Colonic mucosa (tissue), 4 donors: Measurements from ENCODE around the gene CCNT2. TPM values are rescaled to one million over a fixed set of nuclear protein-coding genes. Genes with fewer than 3 reads are reported as not detected.
"Not testable (repeated sequence)": the region's sequence is repeated elsewhere in the genome, so short reads cannot be mapped to it uniquely, and the experiment has no call there.

Source experiments
- DNase-seq: peaks from one replicate; pipeline ENCODE4 v3.0.0-alpha.2; 2020
- H3K27ac ChIP-seq: fragments of 200-600 bp; one replicate; pipeline ENCODE4 v1.8.0; 2021
- H3K27me3 ChIP-seq: fragments of 200-600 bp; one replicate; pipeline ENCODE4 v1.8.0; 2021
- H3K36me3 ChIP-seq: fragments of 200-600 bp; one replicate; pipeline ENCODE4 v1.8.0; 2021
- H3K4me1 ChIP-seq: fragments of 200-600 bp; one replicate; pipeline ENCODE4 v1.8.0; 2021; ENCODE audit warnings: mild to moderate bottlenecking
- H3K4me3 ChIP-seq: fragments of 200-600 bp; one replicate; pipeline ENCODE4 v1.8.0; 2021
- H3K9ac ChIP-seq, 2 donors: one replicate each; pipeline ENCODE4 v1.7.0; 2013; ENCODE audit warnings: control low read depth in 2 of 2, low read depth in 2 of 2, low read length in 2 of 2
- H3K9me3 ChIP-seq: fragments of 200-600 bp; one replicate; pipeline ENCODE4 v1.8.0; 2021
- CTCF ChIP-seq: fragments of 200-600 bp; IDR thresholded peaks from one replicate; pipeline ENCODE4 v1.8.0; 2022; ENCODE audit warnings: antibody characterized with exemption, mild to moderate bottlenecking
- intact Hi-C: fragments of 100-400 bp; cut with DNase I; formaldehyde crosslinking; loops from one replicate; pipeline ENCODE4 v1.14.1; 2022
- total RNA-seq, 2 donors: library from RNA; stranded (reverse); fragmentation: NEBNext Ultra II Directional in 1 of 2; extraction: Animal tissue kit (Norgen Biotek cat#: 25700) in 1 of 2; gene quantifications; one replicate each; pipeline ENCODE4 v1.2.1, GENCODE V29; 2021
- donor health status: healthy.
- donor health status: DM: no; HTN: no; CAD: no.
- donor health status: DM: no; HTN: no; CAD: no.

Gene CCNT2
- total RNA-seq, 2 donors from 2014 or later, result 26.3 to 38.7 TPM

GRCh38 chr2:134900151-134900550 lies 18.5 kb upstream of the CCNT2 start:
- intact Hi-C loops, result no loop called here

DNA sequence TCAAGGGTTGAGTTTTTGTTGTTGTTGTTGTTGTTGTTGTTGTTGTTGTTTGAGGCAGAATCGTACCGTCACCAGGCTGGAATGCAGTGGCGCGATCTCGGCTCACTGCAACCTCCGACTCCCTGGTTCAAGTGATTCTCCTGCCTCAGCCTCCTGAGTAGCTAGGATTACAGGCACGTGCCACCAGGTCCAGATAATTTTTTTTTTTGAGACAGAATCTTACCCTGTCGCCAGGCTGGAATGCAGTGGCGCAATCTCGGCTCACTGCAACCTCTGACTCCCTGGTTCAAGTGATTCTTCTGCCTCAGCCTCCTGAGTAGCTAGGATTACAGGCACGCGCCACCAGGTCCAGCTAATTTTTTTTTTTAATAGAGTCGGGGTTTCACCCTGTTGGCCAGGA lies 14.9 kb upstream of the CCNT2 start:
- DNase-seq, intact Hi-C loops, H3K27me3 ChIP-seq: not testable (repeated sequence)

More at GRCh38 chr2:134900151-134900550, 18.5 kb upstream of the CCNT2 start:
- Histone ChIP-seq H3K4me1 (no peaks in the 10 kb centered on the region), H3K27me3 (no peaks in the 10 kb centered on the region), H3K27ac (no peak overlapping the region), H3K36me3 (no peaks in the 10 kb centered on the region), H3K4me3 (no peak overlapping the region), H3K9ac (no peak overlapping the region), H3K9me3 (no peaks in the 10 kb centered on the region)
- no peak for TF ChIP-seq CTCF
- DNase-seq, result no peak

DNA sequence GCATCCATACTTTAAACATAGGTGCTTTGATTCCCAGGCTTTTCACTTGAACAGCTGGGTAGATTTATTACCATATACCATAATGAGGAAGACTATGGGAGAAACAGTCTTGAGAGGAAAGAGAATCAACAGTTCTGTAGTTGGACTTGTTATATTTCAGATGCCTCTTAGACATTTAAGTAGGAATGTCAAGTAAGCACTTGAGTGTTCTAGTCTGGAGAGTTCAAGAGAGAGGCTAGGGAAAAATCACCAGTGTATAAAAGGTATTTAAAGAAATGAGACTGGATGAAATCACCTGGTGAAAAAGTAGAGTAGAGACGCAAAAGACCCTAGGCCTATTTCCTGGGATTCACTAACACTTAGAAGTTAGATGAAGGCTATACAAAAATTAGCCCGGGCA lies 13.5 kb upstream of the CCNT2 start:
- no peaks in the 10 kb centered on the region for H3K9me3 ChIP-seq
- no peaks in the 10 kb centered on the region for H3K27me3 ChIP-seq
- no peak overlapping the region for H3K27ac ChIP-seq
- intact Hi-C loops, result no loop called here
- DNase-seq, result no peak
- no peak for TF ChIP-seq CTCF
- H3K9ac ChIP-seq, result no peak overlapping the region
- no peaks in the 10 kb centered on the region for H3K36me3 ChIP-seq
- H3K4me1 ChIP-seq, result no peaks in the 10 kb centered on the region
- H3K4me3 ChIP-seq, result no peak overlapping the region

More for the DNA sequence above, 14.9 kb upstream of the CCNT2 start:
- not testable (repeated sequence) for H3K4me3 ChIP-seq, H3K27ac ChIP-seq, H3K9me3 ChIP-seq, H3K36me3 ChIP-seq, H3K4me1 ChIP-seq, H3K9ac ChIP-seq

- intact Hi-C loops, result no loop called here
- H3K9me3 ChIP-seq, result no peaks in the 10 kb centered on the region
- no peak overlapping the region for H3K9ac ChIP-seq
- no peak overlapping the region for H3K4me3 ChIP-seq
- TF ChIP-seq CTCF, result no peak
- H3K27ac ChIP-seq, result no peak overlapping the region
- H3K36me3 ChIP-seq, result no peaks in the 10 kb centered on the region
- no peaks in the 10 kb centered on the region for H3K27me3 ChIP-seq
- DNase-seq, result no peak
- H3K4me1 ChIP-seq, result no peaks in the 10 kb centered on the region
Observed at GRCh38 chr2:134906726-134907125, 11.9 kb upstream of the CCNT2 start.

DNA sequence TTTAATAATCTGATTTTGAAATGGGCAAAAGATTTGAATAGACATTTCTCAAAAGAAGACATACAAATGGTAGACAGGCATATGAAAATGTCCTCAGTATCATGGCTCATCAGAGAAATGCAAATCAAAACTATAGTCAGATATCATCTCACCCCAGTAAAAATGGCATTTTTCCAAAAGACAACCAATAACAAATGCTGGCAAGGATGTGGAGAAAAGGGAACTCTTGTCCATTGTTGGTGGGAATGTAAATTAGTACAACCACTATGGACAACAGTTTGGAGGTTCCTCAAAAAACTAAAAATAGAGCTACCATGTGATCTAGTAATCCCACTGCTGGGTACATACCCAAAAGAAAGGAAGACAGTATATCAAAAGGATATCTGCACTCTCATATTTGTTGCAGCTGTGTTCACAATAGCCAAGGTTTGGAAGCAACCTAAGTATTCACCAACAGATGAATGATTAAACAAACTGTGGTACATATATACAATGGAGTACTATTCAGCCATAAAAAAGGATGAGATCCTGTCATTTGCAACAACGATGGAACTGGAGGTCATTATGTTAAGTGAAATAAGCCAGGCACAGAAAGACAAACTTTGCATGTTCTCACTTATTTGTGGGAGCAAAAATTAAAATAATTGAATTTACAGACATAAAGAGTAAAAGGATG lies 11.0 kb upstream of the CCNT2 start:
- intact Hi-C loops, H3K36me3 ChIP-seq, DNase-seq, H3K4me1 ChIP-seq, H3K9ac ChIP-seq, H3K27ac ChIP-seq, H3K4me3 ChIP-seq, H3K27me3 ChIP-seq, H3K9me3 ChIP-seq: not testable (repeated sequence)

DNA sequence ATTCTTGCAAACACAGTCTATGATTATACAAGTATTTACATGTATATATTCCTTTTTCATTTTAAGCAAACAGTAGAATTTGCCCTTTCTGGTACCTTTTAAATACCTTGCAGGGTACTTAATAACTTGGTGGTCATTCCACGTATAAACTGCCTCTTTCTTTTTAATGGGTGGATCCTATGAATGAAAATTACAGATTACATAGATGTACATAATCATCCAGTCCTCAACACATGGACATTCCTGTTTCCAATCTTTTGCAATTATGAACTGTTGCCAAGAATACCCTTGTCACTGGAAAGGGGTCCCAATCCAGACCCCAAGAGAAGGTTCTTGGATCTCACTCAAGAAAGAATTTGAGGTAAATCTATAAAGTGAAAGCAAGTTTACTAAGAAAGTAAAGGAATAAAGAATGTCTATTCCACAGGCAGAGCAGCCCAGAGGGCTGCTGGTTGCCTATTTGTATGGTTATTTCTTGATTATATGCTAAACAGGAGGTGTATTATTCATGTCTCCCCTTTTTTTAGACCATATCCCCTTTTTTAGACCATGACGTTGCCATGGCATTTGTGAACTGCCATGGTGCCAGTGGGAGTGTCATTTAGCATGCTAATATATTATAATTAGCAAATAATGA lies 7.7 kb upstream of the CCNT2 start:
- Histone ChIP-seq H3K27ac (no peak overlapping the region), H3K27me3 (no peaks in the 10 kb centered on the region), H3K36me3 (no peaks in the 10 kb centered on the region), H3K4me3 (no peak overlapping the region), H3K9ac (no peak overlapping the region), H3K9me3 (no peaks in the 10 kb centered on the region), H3K4me1 (no peaks in the 10 kb centered on the region)
- intact Hi-C loops, result loop anchor here (10.0 kb wide), 1 partner anchor 456 kb away; no protein-coding TSS in a partner anchor
- no peak for DNase-seq
- no peak for TF ChIP-seq CTCF
